Measurements from ENCODE around the gene MYO16.
"Not testable (repeated sequence)": the region's sequence is repeated elsewhere in the genome, so short reads cannot be mapped to it uniquely, and the experiment has no call there.

MYO16 gene

DNA sequence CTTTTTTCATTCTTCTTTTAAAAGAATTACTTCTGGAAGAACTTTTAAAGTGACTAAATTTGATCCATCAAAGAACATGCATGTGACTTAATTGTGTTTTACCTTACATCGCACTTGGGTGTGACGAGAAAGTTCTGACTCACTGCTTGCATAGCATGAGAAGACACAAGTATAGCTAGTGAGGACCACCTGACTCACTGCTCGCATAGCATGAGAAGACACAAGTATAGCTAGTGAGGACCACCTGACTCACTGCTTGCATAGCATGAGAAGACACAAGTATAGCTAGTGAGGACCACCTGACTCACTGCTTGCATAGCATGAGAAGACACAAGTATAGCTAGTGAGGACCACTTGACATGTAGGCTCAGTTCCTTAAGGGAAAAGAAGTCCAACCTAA is 362.0 kb downstream of the MYO16 start:
- not testable (repeated sequence) for DNase-seq

DNA sequence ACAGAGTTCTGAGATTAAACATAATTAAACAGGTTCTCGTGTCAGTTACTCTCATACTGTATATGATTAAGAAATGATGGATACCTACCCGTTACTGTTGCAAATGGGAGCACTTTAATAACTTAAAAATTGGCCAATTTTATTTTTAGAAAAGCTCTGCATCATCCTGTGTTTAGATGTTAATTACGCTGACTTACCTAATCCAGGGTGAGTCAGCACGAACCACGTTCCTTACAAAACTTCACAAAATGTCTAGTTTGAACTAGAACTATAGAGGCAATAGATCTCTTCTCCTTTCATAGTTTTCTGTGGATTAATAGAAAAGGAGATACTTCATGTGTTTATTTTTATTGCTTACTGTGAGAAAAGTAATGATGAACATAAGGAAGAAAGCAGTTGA is 363.9 kb downstream of the MYO16 start:
- DNase-seq, result no peak

DNA sequence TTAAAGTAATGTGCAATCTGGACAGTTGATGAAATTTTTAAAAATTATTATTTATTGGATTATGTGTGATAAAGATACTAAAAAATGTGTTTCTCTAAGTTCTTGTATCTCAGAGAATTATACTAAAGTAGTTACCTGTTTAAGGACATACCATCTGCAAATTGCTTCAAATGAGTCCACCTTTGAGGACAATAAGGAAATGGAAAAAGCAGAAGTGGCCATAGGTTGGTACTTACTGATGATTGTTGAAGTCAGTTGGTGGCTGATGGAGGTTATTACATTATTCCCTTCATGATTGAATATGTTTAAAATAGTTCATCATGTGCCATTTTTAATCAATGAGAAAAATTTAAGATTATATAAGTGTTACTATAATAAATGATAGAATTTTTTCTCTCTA is 367.0 kb downstream of the MYO16 start:
- no peak for DNase-seq

DNA sequence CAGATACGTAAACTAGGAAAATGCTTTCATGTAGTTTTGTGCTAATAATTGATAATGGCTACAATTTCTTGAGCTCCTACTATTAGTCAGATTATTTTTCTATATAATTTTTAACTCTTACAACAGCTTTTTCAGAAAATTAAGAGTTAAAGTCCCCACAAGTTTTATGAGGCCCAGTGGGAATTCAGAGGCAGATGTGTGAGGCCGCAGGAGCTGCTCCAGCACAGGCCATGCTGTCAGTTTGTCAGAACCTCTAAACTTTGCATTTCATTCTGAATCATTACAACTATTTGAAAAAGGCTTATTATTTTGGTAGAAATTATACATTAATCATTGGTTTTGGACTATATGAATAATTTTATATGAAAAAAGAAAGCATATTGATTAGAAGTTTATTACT is 370.8 kb downstream of the MYO16 start:
- no peak for DNase-seq

DNA sequence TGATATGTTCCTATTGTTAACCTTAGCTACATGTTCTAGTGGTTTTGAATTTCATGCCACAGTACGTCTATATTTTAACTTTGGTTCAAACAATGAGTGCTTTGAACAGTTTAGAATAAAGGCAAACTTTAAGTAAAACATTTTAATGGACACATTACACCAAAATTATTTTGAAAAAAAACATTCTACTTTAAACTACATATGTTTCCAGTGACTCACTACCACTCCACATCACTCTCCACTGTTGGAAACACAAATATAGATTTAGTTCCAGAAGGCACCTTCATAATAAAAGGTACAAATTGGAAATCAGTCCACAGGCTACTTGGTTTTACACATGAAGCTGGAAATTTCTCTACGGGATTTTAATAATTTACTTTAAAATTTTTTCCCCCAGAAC is 373.5 kb downstream of the MYO16 start:
- DNase-seq, result no peak

DNA sequence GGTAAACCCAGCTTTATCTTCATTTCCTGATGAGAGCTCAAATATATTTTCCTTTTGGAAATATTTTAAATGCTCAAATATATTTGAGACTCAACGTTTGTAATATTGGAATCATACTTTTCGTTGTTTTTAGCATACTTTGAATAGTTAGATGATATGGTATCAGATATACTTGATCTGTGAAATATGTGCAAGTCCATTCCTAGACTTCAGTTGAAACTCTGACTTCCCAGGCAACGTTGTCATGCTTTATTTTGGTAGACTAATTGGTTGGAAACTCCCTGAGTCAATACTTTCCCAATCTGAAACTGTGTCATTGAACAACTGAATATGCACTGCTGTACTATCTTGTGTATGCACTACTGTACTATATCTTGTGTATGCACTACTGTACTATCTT is 378.5 kb downstream of the MYO16 start:
- no peak for DNase-seq

DNA sequence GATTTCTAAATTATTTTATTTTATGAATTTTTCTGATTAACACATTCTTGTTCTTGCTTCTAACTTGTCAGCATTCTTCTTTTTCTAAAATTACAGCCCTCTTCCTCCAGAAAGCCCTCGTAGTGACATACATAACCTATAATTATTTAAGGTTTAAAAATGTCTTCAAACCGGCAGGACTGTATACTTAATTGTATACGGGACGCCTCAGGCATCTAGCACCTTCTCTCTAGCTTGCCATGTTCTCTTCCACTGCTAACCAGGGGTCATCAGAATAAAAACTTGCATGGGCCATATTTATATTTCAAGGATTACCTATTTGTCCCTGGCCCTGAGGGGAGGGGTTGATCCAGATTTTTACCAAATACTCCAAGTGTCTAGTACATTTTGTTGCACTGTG is 380.3 kb downstream of the MYO16 start:
- no peak for DNase-seq

DNA sequence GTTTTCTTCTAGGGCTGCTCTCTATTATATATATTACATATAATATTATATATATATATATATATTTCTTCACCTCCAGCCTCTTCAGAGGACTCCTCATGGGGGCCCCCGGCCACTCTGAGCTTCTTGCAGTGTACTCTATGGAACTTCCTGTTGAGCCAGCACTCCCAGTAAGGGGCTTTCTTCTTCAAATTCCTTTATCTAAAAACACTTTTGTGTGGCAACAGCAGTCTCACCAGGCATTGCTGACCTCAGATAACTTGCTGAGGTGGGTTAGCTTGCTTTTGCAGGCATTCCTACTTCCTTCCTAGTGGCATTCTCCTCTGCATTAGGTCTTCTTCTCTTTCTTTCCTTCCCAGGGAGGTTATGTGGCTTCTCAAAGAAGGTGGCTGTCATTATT is 381.5 kb downstream of the MYO16 start:
- DNase-seq, result no peak

DNA sequence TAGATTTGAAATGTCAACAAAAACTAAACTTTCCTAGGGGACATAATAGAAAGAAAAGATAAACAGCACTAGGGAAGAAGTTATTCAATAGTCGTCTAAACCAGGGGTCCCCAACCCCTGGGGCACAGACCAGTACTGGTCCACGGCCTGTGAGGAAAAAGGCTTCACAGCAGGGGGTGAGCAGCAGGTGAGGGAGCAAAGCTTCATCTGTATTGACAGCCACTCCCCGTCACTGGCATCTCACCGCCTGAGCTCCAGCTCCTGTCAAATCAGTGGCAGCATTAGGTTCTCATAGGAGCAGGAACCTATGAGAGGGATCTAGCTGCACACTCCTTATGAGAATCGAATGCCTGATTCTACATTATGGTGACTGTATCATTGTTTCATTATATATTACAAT is 382.7 kb downstream of the MYO16 start:
- DNase-seq, result no peak

DNA sequence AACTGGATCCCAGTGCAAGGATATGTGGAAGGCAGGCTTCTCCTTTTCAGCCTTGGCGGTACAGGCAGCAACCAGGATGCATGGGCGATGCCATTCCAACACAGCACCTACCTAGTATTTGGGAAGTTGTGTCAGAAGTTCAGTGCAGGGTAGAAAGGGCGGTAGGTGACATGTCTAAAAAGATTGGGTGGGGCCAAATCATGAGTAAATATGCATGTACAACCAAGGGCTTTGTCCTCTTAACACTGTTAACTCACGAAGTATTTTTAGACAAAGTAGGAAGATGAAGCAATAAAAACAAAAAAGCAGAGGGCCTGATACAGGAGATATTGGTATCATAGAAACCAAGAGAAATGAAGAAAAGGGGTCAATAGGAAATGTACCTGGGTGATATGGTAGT is 392.1 kb downstream of the MYO16 start:
- DNase-seq, result no peak

DNA sequence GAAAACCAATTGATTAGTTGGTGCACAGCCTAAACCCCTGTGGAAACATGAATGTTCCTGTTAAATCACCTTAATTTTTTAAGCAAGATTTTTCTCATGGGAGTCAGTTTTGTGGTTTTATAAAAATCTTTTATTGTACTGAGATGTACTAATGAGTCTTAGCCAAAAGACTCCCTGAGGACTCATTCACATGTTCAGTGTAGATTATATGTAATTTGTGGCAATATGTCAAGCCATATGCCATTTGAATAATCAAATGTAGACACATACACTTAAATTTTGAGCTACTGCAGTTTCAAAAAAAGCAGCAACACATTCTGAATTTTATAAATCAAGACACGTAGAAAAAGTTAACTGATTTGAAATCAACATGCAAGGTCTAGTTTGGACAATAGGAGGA is 395.2 kb downstream of the MYO16 start:
- no peak for DNase-seq

DNA sequence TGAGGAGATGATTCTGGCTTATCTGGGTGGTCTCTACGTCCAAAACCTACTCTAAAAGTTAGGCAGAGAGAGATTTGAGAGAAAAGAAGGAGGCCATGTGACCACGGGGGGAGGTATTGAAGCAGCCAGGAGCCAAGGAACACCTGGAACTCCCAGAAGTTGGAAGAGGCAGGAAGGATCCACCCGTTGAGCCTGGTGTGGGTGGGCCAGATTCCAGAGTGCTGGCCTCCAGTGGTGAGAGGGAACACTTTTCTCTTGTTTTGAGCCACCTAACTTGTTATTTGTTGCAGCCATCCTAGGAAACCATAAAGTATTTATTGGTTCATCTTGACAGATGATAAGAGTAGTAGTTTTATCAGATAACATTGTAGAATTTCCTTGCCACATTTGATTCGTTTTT is 396.9 kb downstream of the MYO16 start:
- DNase-seq, result no peak

DNA sequence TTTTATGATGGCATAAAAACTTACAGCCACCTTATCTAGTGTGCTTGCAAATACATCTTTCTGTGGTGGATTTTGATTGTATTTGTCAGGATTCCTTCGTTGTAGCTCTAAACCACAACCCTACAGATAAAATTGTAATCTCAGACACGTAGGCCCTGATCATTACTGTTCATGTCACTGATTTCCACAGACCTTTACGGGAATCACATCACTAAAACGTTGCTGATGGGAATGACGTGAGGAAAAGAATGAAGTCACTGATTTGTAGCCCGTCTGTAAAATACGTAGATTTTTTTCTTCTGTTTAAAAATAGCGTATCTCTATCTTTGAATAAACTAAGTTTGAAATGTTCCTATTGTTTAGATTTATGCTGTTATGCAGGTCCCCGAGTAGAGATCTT is 399.2 kb downstream of the MYO16 start:
- no peak for DNase-seq

DNA sequence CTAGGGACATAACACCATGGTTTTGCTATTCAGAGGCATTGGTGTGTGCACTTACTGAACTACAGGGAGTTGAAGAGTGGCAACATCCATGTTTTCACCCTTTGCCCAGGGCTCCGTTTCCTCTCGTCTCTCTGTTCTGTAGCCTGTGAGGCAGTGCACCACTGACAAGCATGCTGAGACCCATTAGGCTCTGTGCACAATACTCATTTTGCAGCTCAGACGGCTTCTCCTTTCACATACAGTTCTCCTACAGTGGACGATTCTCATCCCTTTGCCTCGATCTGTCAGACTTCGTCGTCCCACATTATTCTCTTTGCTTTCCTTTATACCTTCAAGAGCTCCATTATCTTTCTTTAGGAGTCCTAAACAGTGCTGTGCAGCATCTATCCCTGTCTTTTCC is 403.7 kb downstream of the MYO16 start:
- no peak for DNase-seq

DNA sequence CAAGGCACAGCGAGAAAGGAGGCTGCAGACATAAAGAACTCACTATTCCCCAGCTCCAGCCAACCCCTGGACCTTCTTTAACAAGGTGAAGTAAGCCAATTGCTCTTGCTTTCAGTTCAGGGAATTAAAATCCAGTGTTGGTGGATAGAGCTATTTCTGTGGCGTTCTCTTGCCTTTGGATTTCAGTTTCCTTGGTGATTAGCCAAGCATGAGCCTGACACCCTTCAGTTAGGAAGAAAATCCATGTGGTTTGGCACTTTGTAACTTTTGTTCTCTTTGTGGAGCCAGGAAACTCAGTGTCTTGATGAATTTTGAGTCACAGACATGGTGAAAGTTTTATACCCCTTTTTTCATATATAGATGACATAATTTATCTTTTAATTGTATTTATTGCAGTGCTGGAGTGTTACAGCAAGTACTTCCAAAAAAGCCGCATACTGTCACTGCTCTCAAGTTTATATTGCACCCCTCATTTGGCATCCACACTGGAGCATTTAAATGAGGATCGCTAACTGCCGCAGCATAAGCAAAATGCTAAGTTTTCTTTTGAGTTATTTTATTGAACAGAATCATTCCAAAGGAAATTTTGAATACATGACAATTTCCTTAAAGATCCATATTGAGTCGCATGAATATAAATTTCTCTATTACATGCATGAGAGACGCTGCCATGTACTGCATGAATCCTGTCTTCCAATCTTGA is 406.8 kb downstream of the MYO16 start:
- DNase-seq, result no peak

DNA sequence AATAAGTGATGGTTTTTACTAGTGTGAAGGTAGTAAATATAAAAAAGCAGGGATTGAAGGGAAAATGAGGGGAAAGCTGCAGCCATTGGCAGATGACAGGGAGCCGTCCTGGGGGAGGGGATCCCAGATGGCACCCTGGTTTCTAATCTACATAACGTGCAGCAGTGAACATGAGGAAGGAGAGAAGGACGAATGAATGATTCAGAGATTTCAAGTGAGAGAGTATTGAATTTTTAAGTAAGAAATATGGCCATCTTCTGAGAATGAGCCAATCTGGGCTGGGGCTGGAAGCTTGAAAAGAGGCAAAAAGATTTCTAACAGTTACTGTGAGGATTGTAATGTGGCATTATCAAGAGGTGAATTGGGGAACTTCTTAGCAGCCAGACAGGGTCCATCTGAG is 414.2 kb downstream of the MYO16 start:
- DNase-seq, result no peak

DNA sequence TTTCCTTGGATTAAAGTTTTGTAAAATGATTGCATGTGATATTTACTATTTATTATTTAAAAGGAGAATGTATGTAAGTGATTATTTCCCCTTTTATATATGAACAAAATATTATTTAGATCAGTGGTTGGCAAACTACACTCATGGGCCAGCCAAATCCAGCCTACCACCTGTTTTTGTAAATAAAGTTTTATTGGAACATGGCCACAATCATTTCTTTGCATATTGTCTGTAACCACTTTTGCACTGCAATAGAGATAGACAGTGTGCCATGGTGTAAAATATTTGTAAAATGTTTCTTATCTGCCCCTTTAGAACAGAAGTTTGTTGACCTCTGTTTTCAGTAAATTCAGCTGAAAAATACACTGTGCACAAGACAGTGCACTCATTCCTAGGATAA is 426.4 kb downstream of the MYO16 start:
- no peak for DNase-seq

DNA sequence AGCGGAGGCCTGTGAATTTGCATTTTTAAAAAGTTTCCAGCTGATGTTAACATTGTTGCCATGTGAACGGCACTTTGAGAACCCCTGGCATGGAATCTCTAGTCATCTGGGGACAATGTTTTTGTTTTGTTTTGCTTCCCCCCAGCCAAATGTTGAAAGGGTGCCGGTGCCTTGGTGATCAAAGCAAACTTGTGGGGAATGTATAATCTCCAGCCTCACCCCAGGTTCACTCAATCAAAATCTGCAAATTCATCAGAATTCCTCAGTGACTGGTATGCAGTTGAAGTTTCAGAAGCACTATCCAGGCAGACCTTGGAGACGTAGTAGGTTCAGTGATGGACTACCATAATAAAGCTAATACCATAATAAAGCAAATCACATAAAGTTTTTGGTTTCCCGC is 428.7 kb downstream of the MYO16 start:
- no peak for DNase-seq

DNA sequence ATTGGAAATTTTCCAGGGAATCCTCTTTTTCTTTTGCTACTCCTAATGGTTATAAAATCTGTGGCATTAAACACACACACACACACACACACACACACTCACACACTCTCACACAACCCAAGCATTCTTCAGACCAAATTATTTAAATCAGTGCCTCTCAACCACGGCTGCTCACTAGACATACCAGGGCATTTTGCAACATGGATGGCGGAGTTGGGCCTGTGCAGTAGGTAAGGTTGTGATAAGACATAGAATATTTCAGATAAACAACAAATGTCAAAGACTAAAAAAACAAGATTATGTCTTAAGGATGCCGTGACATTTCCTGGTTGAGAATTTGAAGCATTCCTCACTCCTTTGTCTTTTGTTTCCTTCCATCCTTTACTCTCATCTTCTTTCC is 443.1 kb downstream of the MYO16 start:
- DNase-seq, result no peak

DNA sequence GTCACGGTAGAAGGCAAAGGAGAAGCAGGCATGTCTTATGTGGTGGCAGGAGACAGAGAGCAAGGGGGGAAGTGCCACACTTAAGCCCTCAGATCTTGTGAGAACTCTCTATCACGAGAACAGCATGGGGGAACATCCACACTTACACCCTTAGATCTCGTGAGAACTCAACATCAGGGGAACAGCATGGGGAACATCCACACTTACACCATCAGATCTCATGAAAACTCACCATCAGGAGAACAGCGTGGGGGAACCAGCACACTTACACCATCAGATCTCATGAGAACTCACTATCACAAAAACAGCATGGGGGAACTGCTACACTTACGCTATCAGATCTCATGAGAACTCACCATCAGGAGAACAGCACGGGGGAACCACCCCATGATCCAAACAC is 445.0 kb downstream of the MYO16 start:
- DNase-seq, result no peak

DNA sequence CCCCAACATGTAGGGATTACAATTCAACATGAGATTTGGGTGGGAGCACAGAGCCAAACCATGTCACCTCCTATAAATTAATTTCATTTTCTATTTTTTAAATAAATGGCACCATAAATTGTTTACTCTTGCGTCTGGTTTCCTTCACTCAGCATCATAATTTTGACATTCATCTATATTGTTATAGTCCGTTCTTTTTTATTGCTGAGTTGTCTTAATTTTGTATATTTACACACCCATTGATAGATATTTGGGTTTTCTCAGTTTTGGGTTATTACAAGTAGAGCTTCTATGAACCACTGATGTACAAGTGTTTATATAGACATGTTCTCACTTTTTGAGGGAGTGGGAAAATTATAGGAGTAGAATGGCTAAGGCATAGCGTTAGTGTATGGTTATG is 445.4 kb downstream of the MYO16 start:
- no peak for DNase-seq

DNA sequence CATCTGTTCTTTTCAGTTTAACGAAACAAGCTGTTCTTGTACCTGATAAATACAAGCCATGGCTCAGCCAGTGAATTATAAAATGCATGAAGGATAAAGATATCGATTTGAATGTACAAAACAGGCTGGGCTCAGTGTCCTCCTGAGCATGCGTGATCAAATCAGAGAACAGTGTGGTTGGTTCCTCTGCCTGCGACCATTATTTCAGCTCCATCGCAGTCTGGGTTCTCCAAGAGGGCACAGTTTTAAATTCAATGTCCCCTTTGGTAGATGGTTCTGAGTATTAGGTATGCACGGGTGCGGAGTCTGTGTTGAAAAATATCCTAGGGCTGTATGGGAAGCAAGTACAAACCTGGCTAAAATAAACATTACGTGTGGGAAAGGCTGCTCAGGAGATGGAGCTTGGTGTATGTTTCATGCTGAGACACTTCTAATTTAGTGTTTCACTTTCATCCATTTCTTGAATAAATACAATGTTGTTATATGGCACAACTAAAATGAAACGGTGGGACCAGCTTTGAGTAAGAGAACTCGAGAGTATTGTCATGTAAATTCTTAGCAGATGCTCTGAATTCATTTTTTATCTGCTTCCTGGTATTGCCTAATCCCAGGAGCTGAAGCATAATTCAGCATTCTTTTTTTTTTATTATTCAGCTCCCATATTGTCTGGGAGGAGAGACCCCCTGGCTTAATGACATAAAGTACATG is 458.7 kb downstream of the MYO16 start:
- DNase-seq, result no peak

DNA sequence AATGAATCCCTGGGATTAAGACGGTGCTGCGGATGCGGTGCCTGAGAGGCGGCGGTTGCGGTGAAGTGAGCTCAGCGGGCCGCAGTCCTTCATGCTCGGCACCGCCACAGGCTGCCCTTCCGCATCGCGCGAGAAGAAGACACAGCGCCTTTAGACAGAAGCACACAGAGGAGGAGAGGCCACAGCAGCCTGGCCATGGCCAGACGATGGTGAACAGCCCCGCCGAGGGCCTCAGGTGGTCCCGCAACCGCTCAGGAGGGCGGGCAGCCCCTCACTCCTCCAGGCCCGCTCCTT is 459.2 kb downstream of the MYO16 start:
- DNase-seq, result no peak

DNA sequence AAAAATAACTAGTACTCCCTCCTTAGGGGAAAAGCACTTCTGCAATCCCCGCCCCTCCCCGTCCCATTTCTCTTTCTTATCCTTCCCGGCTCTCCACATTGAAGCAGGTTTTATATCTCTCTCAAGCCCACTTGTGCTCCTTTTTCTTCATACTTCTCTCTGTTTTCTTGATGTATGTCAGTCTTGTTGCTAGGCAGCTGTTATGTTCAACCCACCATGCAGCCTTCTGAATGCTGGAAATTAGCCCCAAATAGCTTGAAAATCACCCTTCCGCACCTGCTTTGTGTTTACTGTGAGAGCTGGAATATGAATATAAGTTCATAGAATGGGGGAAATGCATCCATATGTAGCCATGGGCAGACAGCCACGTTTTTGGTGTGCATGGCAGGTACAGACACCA is 461.4 kb downstream of the MYO16 start:
- no peak for DNase-seq

DNA sequence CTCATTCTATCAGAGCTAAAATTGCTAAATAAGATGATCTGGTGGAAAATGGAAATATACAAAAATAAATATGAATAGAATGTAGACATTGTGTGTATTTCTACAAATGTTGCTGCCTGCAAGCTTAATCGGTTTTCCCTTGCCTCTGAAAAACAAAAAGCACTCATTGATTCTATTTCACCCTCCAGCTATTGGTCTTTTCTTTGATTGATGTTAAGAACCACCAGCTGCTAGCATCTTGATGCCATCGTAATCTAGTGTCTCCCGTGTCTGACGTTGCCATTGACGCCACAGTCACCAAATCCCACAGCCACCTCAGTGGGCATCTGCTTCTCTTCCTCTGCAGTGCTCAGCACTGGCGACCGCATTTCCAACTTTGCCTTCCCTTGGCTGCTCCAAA is 461.8 kb downstream of the MYO16 start:
- DNase-seq, result no peak

Measured in activated CD4-positive, CD25-positive, alpha-beta regulatory T cell (primary cell).